SK-N-SH (cell line): Measurements from ENCODE around the gene CD180. TPM values are rescaled to one million over a fixed set of nuclear protein-coding genes. Genes with fewer than 3 reads are reported as not detected.

Source experiments
- CTCF ChIA-PET: fragments of 300-600, 350-600 bp; formaldehyde crosslinking; extraction: SDS; loops from one replicate; lab custom pipeline; 2021; lab: Yijun Ruan, JAX
- POLR2A ChIA-PET: fragments of 350-600 bp; sonication (Branson Sonifier 250); formaldehyde crosslinking; extraction: SDS; loops from one replicate; lab custom pipeline; 2020; ENCODE audit warnings: antibody characterized with exemption, inconsistent platforms; lab: Yijun Ruan, JAX
- DNase-seq: peaks from one replicate; pipeline ENCODE4 v3.0.0; 2012
- H2AFZ ChIP-seq: fragments of 200-600 bp; sonication (generic); 2 replicates; pipeline ENCODE4 v1.8.1; 2016; ENCODE audit warnings: antibody characterized with exemption, mild to moderate bottlenecking, low read depth
- H3F3A ChIP-seq: fragments of 200-600 bp; sonication (generic); replicated peaks from 2 replicates; pipeline ENCODE3; 2016; ENCODE audit warnings: antibody characterized with exemption, mild to moderate bottlenecking; ENCODE audit not compliant: insufficient read depth
- H3K27ac ChIP-seq, 2 experiments: fragments of 200-500 bp in 1 of 2; fragments of 200-600 bp in 1 of 2; sonication (Bioruptor generic) in 1 of 2; sonication (generic), shearing (Covaris generic) in 1 of 2; 2 replicates each; pipeline versions ENCODE4 v1.5.1 to v1.6.1; 2014 to 2016; ENCODE audit warnings: low read depth in 2 of 2, inconsistent platforms in 1 of 2, low read length in 1 of 2, mild to moderate bottlenecking in 1 of 2, mixed read lengths in 1 of 2
- H3K27me3 ChIP-seq: fragments of 200-600 bp; sonication (generic), shearing (Covaris generic); 2 replicates; pipeline ENCODE4 v1.6.1; 2016; ENCODE audit warnings: mixed run types; ENCODE audit not compliant: insufficient read depth
- H3K36me3 ChIP-seq, 2 experiments: fragments of 200-500 bp in 1 of 2; fragments of 200-600 bp in 1 of 2; sonication (Bioruptor generic) in 1 of 2; sonication (generic) in 1 of 2; replicated peaks in 1 of 2; 2 replicates each; pipeline versions ENCODE3 to v1.5.1; 2014 to 2016; ENCODE audit warnings: low read length in 1 of 2, mild to moderate bottlenecking in 1 of 2; ENCODE audit not compliant: insufficient read depth in 2 of 2, control insufficient read depth in 1 of 2
- H3K4me1 ChIP-seq, 2 experiments: fragments of 200-500 bp in 1 of 2; fragments of 200-600 bp in 1 of 2; sonication (Bioruptor generic) in 1 of 2; sonication (generic), shearing (Covaris generic) in 1 of 2; 2 replicates each; pipeline versions ENCODE4 v1.5.1 to v1.6.1; 2014 to 2016; ENCODE audit warnings: low read depth in 1 of 2, low read length in 1 of 2, mixed run types in 1 of 2; ENCODE audit not compliant: insufficient read depth in 2 of 2, control insufficient read depth in 1 of 2
- H3K4me2 ChIP-seq: fragments of 200-600 bp; sonication (generic), shearing (Covaris generic); 2 replicates; pipeline ENCODE4 v1.6.1; 2017; ENCODE audit warnings: mixed run types
- H3K4me3 ChIP-seq, 2 experiments: fragments of 200-500 bp in 1 of 2; fragments of 200-600 bp in 1 of 2; sonication (Bioruptor generic) in 1 of 2; sonication (generic), shearing (Covaris generic) in 1 of 2; 2 replicates each; pipeline versions ENCODE4 v1.5.1 to v1.8.1; 2014 to 2016; ENCODE audit warnings: low read depth in 2 of 2, inconsistent platforms in 1 of 2, low read length in 1 of 2, mild to moderate bottlenecking in 1 of 2, mixed read lengths in 1 of 2, moderate library complexity in 1 of 2
- H3K79me2 ChIP-seq: fragments of 200-600 bp; sonication (generic); 2 replicates; pipeline ENCODE4 v1.8.1; 2017; ENCODE audit warnings: mild to moderate bottlenecking; ENCODE audit not compliant: insufficient read depth
- H3K9ac ChIP-seq: fragments of 200-600 bp; sonication (generic); 2 replicates; pipeline ENCODE4 v1.6.1; 2017; ENCODE audit warnings: mixed run types
- H3K9me2 ChIP-seq: fragments of 200-600 bp; sonication (generic); 2 replicates; pipeline ENCODE4 v1.6.1; 2017; ENCODE audit warnings: mixed run types
- H3K9me3 ChIP-seq: fragments of 200-600 bp; sonication (generic); 2 replicates; pipeline ENCODE4 v1.6.1; 2017; ENCODE audit warnings: mixed run types, mild to moderate bottlenecking, moderate library complexity
- H4K20me1 ChIP-seq: fragments of 200-600 bp; sonication (generic); 2 replicates; pipeline ENCODE4 v1.6.1; 2017; ENCODE audit warnings: mild to moderate bottlenecking, mixed run types; ENCODE audit not compliant: insufficient read depth
- EZH2phosphoT487 ChIP-seq: fragments of 200-600 bp; sonication (generic); IDR thresholded peaks from 2 replicates; pipeline ENCODE4 v1.6.1; 2017; ENCODE audit warnings: low read depth, mixed run types, mild to moderate bottlenecking, antibody characterized with exemption, moderate library complexity, borderline replicate concordance
- FOSL2 ChIP-seq: IDR thresholded peaks from 2 replicates; pipeline ENCODE4 v1.4.0; 2012; ENCODE audit warnings: low read depth, mild to moderate bottlenecking, moderate library complexity, borderline replicate concordance
- FOXJ3 ChIP-seq: sonication (generic); formaldehyde crosslinking; IDR thresholded peaks from 2 replicates; pipeline ENCODE4 v1.5.1; 2020; ENCODE audit warnings: mild to moderate bottlenecking, missing genetic modification reagents
- FOXM1 ChIP-seq: IDR thresholded peaks from 2 replicates; pipeline ENCODE4 v1.4.0; 2012; ENCODE audit warnings: low read depth, mild to moderate bottlenecking
- GABPA ChIP-seq: IDR thresholded peaks from 2 replicates; pipeline ENCODE4 v1.4.0; 2012; ENCODE audit warnings: low read depth, mild to moderate bottlenecking
- IRF3 ChIP-seq: fragments of 150-350 bp; IDR thresholded peaks from 2 replicates; pipeline ENCODE4 v1.6.1; 2016; ENCODE audit warnings: mild to moderate bottlenecking, low read depth, low read length
- JUND ChIP-seq: IDR thresholded peaks from 2 replicates; pipeline ENCODE4 v1.4.0; 2012
- MAX ChIP-seq: IDR thresholded peaks from 2 replicates; pipeline ENCODE4 v1.4.0; 2012; ENCODE audit warnings: low read depth
- NFIC ChIP-seq: IDR thresholded peaks from 2 replicates; pipeline ENCODE4 v1.4.0; 2012; ENCODE audit warnings: borderline replicate concordance
- PBX3 ChIP-seq: IDR thresholded peaks from 2 replicates; pipeline ENCODE4; 2012
- RCOR1 ChIP-seq: fragments of 150-350 bp; IDR thresholded peaks from 2 replicates; pipeline ENCODE4 v1.6.1; 2017; ENCODE audit warnings: antibody characterized with exemption, low read length
- REST ChIP-seq: IDR thresholded peaks from 2 replicates; pipeline ENCODE4 v1.6.1; 2012; ENCODE audit warnings: mild to moderate bottlenecking, low read depth, low read length, moderate library complexity
- RFX5 ChIP-seq: IDR thresholded peaks from 2 replicates; pipeline ENCODE4 v1.6.1; 2012; ENCODE audit warnings: mild to moderate bottlenecking, improper control_type of control experiment, low read length
- RXRA ChIP-seq: IDR thresholded peaks from 2 replicates; pipeline ENCODE4 v1.4.0; 2012; ENCODE audit warnings: low read depth, mild to moderate bottlenecking, borderline replicate concordance
- SIN3A ChIP-seq: IDR thresholded peaks from 2 replicates; pipeline ENCODE4 v1.6.1; 2012; ENCODE audit warnings: low read depth, mild to moderate bottlenecking, low read length, moderate library complexity, borderline replicate concordance
- SMC3 ChIP-seq: IDR thresholded peaks from 2 replicates; pipeline ENCODE4 v1.6.1; 2012; ENCODE audit warnings: low read depth, low read length, improper control_type of control experiment
- TCF12 ChIP-seq: IDR thresholded peaks from 2 replicates; pipeline ENCODE4 v1.4.0; 2012
- TEAD4 ChIP-seq: IDR thresholded peaks from 2 replicates; pipeline ENCODE4 v1.4.0; 2012; ENCODE audit warnings: mild to moderate bottlenecking, borderline replicate concordance; ENCODE audit not compliant: insufficient read depth
- USF1 ChIP-seq: IDR thresholded peaks from 2 replicates; pipeline ENCODE4 v1.4.0; 2012; ENCODE audit warnings: low read depth, borderline replicate concordance
- ZBTB33 ChIP-seq: IDR thresholded peaks from 2 replicates; pipeline ENCODE4 v1.4.0; 2012; ENCODE audit warnings: low read depth, borderline replicate concordance
- WGBS: methylation state at CpG from one replicate; pipeline ENCODE4 v1.1.6; 2017; ENCODE audit warnings: low lambda C conversion rate; 5-methylcytosine and 5-hydroxymethylcytosine counted together
- polyA plus RNA-seq, 3 experiments: library from polyadenylated mRNA; depleted of rRNA; stranded (reverse); fragments of >200 nt; gene quantifications; 2 replicates each; pipeline ENCODE4 v1.2.3, GENCODE V29; 2012

The CD180 gene
- polyA plus RNA-seq, 1 of the 3 experiments (the other 2 are of a cell fraction): 0.02 TPM

- Histone ChIP-seq H3K9ac (no peak overlapping the region), H3K4me2 (no peak overlapping the region), H3K4me3 (no peak overlapping the region), H3F3A (no peaks in the 10 kb centered on the region), H3K9me3 (no peaks in the 10 kb centered on the region), H3K79me2 (no peaks in the 10 kb centered on the region), H3K27me3 (no peaks in the 10 kb centered on the region), H3K36me3 (peaks cover 0 to 28% of the 10 kb centered on the region in 2 experiments), H2AFZ (no peak overlapping the region), H3K9me2 (no peaks in the 10 kb centered on the region), H3K27ac (no peak overlapping the region), H4K20me1 (no peaks in the 10 kb centered on the region), H3K4me1 (no peaks in the 10 kb centered on the region)
- WGBS: 91% methylated on average over 3 of the region's 3 CpGs
- POLR2A ChIA-PET: no interaction called here
- CTCF ChIA-PET: interaction anchor here (0.9 to 1.8 kb wide), 3 partner anchors 16 to 146 kb away, joined by 4 to 6 read pairs (median 4); no protein-coding TSS in a partner anchor
- DNase-seq: no peak
- TF ChIP-seq SMC3: no peak
- no peak for TF ChIP-seq RXRA
Measured at GRCh38 chr5:67133776-67134175, 62.8 kb downstream of the CD180 start.

- Histone ChIP-seq H3K9me3 (no peaks in the 10 kb centered on the region), H3K9me2 (no peaks in the 10 kb centered on the region), H3K4me3 (no peak overlapping the region), H2AFZ (no peak overlapping the region), H3K9ac (no peak overlapping the region), H3F3A (no peaks in the 10 kb centered on the region), H3K27me3 (no peaks in the 10 kb centered on the region), H3K79me2 (no peaks in the 10 kb centered on the region), H3K4me2 (no peak overlapping the region), H4K20me1 (no peaks in the 10 kb centered on the region), H3K27ac (no peak overlapping the region), H3K4me1 (no peaks in the 10 kb centered on the region), H3K36me3 (peaks cover 0 to 28% of the 10 kb centered on the region in 2 experiments)
- TF ChIP-seq NFIC (no peak), SIN3A (no peak), REST (no peak), MAX (no peak), EZH2phosphoT487 (no peak), GABPA (no peak), TCF12 (no peak), TEAD4 (no peak), FOXM1 (no peak), RCOR1 (no peak), USF1 (no peak), RFX5 (no peak), PBX3 (no peak), JUND (no peak), ZBTB33 (no peak), FOXJ3 (CRISPR knock-in tag) (no peak), FOSL2 (no peak), IRF3 (no peak)
- ChIA-PET POLR2A (no interaction called here), CTCF (interaction anchor here (0.9 to 1.8 kb wide), 3 partner anchors 17 to 146 kb away, joined by 4 to 6 read pairs (median 4); no protein-coding TSS in a partner anchor)
- WGBS: 50% methylated on average over 2 of the region's 2 CpGs
- DNase-seq: no peak
Measured at GRCh38 chr5:67133217-67133616, 63.4 kb downstream of the CD180 start.
